DOHH2 (cell line): ENCODE measurements around the gene PRPF31.

Experiments used
- H3F3A ChIP-seq: fragments of 200-600 bp; sonication (generic), shearing (Covaris generic); 2 replicates; pipeline ENCODE4 v1.6.0; 2016; ENCODE audit warnings: antibody characterized with exemption, mild to moderate bottlenecking; ENCODE audit not compliant: control insufficient read depth, insufficient read depth
- H3K27ac ChIP-seq: fragments of 200-600 bp; sonication (generic); 2 replicates; pipeline ENCODE4 v1.5.1; 2014; ENCODE audit warnings: low read depth, mild to moderate bottlenecking, low read length, moderate library complexity
- H3K27me3 ChIP-seq: fragments of 200-600 bp; sonication (generic); 2 replicates; pipeline ENCODE4 v1.6.1; 2014; ENCODE audit warnings: mild to moderate bottlenecking, low read length, mixed read lengths; ENCODE audit not compliant: control insufficient read depth
- H3K36me3 ChIP-seq: fragments of 200-600 bp; sonication (generic); 2 replicates; pipeline ENCODE4 v1.6.1; 2014; ENCODE audit warnings: mild to moderate bottlenecking, low read length, moderate library complexity, mixed read lengths; ENCODE audit not compliant: control insufficient read depth
- H3K4me1 ChIP-seq: fragments of 200-600 bp; sonication (generic); 2 replicates; pipeline ENCODE4 v1.6.1; 2014; ENCODE audit warnings: mild to moderate bottlenecking, low read length, mixed read lengths; ENCODE audit not compliant: control insufficient read depth
- H3K4me2 ChIP-seq: fragments of 200-600 bp; sonication (generic); 2 replicates; pipeline ENCODE4 v1.6.0; 2014; ENCODE audit warnings: mild to moderate bottlenecking, low read length, moderate library complexity
- H3K4me3 ChIP-seq: fragments of 200-600 bp; sonication (generic); 2 replicates; pipeline ENCODE4 v1.5.1; 2014; ENCODE audit warnings: mild to moderate bottlenecking, low read length, mixed read lengths
- H3K79me2 ChIP-seq: fragments of 200-600 bp; sonication (generic); 2 replicates; pipeline ENCODE4 v1.6.1; 2014; ENCODE audit warnings: mild to moderate bottlenecking, low read length, mixed read lengths; ENCODE audit not compliant: control insufficient read depth
- H3K9me2 ChIP-seq: fragments of 200-600 bp; sonication (generic); replicated peaks from 2 replicates; pipeline ENCODE4 v1.6.1; 2014; ENCODE audit warnings: mild to moderate bottlenecking, low read length, mixed read lengths; ENCODE audit not compliant: control insufficient read depth
- H3K9me3 ChIP-seq: fragments of 200-600 bp; sonication (generic); 2 replicates; pipeline ENCODE4 v1.6.1; 2014; ENCODE audit warnings: antibody characterized with exemption, low read length, mixed read lengths; ENCODE audit not compliant: control insufficient read depth, insufficient read depth
- H4K20me1 ChIP-seq: fragments of 200-600 bp; sonication (generic); 2 replicates; pipeline ENCODE4 v1.6.0; 2014; ENCODE audit warnings: low read depth, mild to moderate bottlenecking, antibody characterized with exemption, low read length, moderate library complexity; ENCODE audit not compliant: control insufficient read depth, insufficient read depth
- EZH2phosphoT487 ChIP-seq: fragments of 200-600 bp; sonication (generic); IDR thresholded peaks from 2 replicates; pipeline ENCODE4 v1.6.1; 2017; ENCODE audit warnings: borderline replicate concordance, mild to moderate bottlenecking, antibody characterized with exemption, low read length, moderate library complexity, mixed read lengths
- TF ChIP-seq, protein P1 (sequence below): fragments of 200-600 bp; sonication (generic); IDR thresholded peaks from one replicate; pipeline ENCODE4 v1.5.1; 2014; ENCODE audit warnings: antibody characterized with exemption, mild to moderate bottlenecking, low read depth, low read length; ENCODE audit not compliant: poor library complexity, severe bottlenecking

PRPF31 gene

DNA sequence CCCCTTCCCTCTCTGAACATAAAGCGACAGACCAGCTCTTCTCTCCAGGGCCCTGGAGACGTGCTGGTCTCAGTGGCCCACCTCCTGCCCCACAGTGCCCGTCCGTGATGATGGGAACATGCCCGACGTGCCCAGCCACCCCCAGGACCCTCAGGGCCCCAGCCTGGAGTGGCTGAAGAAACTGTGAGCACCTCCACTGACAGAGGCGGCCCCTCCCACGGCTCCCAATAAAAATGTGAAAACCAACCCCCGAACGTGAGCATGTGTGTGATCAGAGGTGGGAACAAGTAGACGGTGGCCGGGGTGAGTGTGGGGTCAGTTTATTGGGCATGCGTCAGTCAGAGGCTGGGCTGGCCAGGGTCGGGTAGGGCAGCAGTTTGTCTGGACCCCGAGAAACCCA, 8.8 kb upstream of the PRPF31 start:
- no peaks in the 10 kb centered on the region for H4K20me1 ChIP-seq
- no peak overlapping the region for H3K27ac ChIP-seq
- peaks cover 35% of the 10 kb centered on the region for H3K79me2 ChIP-seq
- H3K9me2 ChIP-seq: no peaks in the 10 kb centered on the region
- peaks cover 59% of the 10 kb centered on the region for H3K36me3 ChIP-seq
- no peak overlapping the region for H3K4me2 ChIP-seq
- TF ChIP-seq, protein P1, sequence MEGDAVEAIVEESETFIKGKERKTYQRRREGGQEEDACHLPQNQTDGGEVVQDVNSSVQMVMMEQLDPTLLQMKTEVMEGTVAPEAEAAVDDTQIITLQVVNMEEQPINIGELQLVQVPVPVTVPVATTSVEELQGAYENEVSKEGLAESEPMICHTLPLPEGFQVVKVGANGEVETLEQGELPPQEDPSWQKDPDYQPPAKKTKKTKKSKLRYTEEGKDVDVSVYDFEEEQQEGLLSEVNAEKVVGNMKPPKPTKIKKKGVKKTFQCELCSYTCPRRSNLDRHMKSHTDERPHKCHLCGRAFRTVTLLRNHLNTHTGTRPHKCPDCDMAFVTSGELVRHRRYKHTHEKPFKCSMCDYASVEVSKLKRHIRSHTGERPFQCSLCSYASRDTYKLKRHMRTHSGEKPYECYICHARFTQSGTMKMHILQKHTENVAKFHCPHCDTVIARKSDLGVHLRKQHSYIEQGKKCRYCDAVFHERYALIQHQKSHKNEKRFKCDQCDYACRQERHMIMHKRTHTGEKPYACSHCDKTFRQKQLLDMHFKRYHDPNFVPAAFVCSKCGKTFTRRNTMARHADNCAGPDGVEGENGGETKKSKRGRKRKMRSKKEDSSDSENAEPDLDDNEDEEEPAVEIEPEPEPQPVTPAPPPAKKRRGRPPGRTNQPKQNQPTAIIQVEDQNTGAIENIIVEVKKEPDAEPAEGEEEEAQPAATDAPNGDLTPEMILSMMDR: no peak
- TF ChIP-seq EZH2phosphoT487: no peak
- H3K4me1 ChIP-seq: peaks cover 17% of the 10 kb centered on the region
- no peak overlapping the region for H3K4me3 ChIP-seq
- H3K27me3 ChIP-seq: no peaks in the 10 kb centered on the region
- H3K9me3 ChIP-seq: no peaks in the 10 kb centered on the region
- H3F3A ChIP-seq: no peaks in the 10 kb centered on the region

DNA sequence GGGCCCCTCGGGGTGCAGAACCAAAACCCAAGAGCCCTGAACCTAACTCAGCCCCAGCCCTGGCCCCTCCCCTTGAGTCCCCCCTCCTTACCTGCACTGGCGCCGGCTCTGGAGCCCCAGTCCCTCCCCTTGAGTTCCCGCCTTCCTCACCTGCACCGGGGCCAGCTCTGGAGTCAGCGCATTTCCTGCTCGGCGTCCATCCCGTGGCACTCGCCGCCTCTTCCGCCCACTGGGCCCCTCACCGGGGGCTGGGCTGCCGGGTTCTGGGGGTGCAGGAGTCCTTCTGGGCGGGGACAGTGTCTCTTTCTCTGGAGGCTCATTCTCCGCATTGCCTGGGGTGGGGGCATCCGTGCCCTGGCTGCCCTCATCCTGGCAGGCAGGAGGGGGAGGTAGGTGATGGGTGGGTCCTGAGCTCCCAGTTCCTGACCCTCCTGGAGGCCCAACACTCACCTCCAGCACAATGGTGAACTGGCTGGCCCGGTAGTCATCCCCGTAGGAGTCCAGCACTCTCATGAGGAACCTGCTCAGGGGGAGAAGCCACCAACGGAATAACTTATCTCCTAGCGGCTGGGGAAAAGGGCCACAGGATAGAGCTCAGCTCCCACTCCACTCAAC, 7.6 kb upstream of the PRPF31 start:
- H3K36me3 ChIP-seq: peaks cover 57% of the 10 kb centered on the region

DNA sequence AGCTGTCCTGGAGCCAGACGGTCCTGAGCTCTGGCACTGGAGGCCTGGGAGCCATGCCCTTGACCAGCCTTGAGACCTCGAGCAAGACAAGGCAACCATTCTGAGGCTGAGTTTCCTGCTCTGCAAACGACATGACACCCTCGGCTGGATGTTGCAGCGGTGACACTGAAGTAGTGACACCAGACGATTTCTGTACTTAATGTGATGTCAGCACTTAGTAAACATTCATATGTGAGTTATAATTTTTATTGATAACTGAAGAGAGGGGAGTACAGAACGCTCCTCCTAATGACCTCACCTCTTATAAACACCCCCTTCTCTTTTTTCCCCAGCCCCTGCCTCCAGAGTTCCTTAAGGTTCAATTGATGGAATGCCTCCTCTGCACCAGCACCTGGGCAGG, 7.1 kb upstream of the PRPF31 start:
- no peaks in the 10 kb centered on the region for H3K9me3 ChIP-seq
- TF ChIP-seq, protein P1: no peak
- no peak for TF ChIP-seq EZH2phosphoT487
- H3K4me3 ChIP-seq: no peak overlapping the region
- H3K27ac ChIP-seq: no peak overlapping the region
- H3K79me2 ChIP-seq: peaks cover 32% of the 10 kb centered on the region
- no peaks in the 10 kb centered on the region for H4K20me1 ChIP-seq
- peaks cover 61% of the 10 kb centered on the region for H3K36me3 ChIP-seq
- peaks cover 9% of the 10 kb centered on the region; the same call in 1 of the 2 replicates for H3K4me1 ChIP-seq
- no peaks in the 10 kb centered on the region for H3F3A ChIP-seq
- H3K27me3 ChIP-seq: no peaks in the 10 kb centered on the region
- no peak overlapping the region for H3K4me2 ChIP-seq
- no peaks in the 10 kb centered on the region for H3K9me2 ChIP-seq

More for the DNA sequence above, 7.6 kb upstream of the PRPF31 start:
- H4K20me1 ChIP-seq: no peaks in the 10 kb centered on the region
- no peak for TF ChIP-seq EZH2phosphoT487
- TF ChIP-seq, protein P1: no peak
- no peak overlapping the region for H3K4me2 ChIP-seq
- H3K4me1 ChIP-seq: peaks cover 9% of the 10 kb centered on the region; the same call in 1 of the 2 replicates
- no peak overlapping the region for H3K27ac ChIP-seq
- no peak overlapping the region for H3K4me3 ChIP-seq
- no peaks in the 10 kb centered on the region for H3K9me2 ChIP-seq
- H3K9me3 ChIP-seq: no peaks in the 10 kb centered on the region
- no peaks in the 10 kb centered on the region for H3K27me3 ChIP-seq
- H3K79me2 ChIP-seq: peaks cover 32% of the 10 kb centered on the region
- H3F3A ChIP-seq: no peaks in the 10 kb centered on the region

DNA sequence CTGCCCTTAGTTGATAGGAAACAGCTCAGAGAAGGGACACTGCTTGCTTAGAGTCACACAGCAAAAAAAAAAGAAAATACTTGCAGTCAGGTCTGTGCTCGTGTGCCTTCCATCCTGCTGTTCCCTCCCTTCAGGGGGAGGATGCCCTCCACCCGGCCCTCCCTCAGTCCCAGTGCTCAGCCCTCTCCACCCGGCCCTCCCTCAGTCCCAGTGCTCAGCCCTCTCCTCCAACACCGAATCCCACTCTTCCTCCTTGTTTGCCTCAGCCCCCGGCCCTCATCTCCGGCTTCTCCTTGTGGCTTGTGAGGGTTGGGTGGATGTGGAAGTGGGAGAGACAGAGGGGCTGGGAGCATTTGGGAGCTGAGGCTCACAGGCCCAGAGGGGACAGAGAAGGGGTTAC, 5.9 kb upstream of the PRPF31 start:
- Histone ChIP-seq H3K4me1 (peaks cover 5% of the 10 kb centered on the region; the same call in 1 of the 2 replicates), H3K79me2 (peaks cover 32% of the 10 kb centered on the region), H3K27ac (no peak overlapping the region), H3K4me3 (no peak overlapping the region), H3K27me3 (no peaks in the 10 kb centered on the region), H3K9me3 (no peaks in the 10 kb centered on the region), H3K36me3 (peaks cover 58% of the 10 kb centered on the region), H3K9me2 (no peaks in the 10 kb centered on the region), H3K4me2 (no peak overlapping the region), H3F3A (no peaks in the 10 kb centered on the region), H4K20me1 (no peaks in the 10 kb centered on the region)
- no peak for TF ChIP-seq EZH2phosphoT487
- TF ChIP-seq, protein P1: no peak
